Measurements from ENCODE around the gene ZFYVE27. TPM values are rescaled to one million over a fixed set of nuclear protein-coding genes. Genes with fewer than 3 reads are reported as not detected.

ZFYVE27 gene
- total and polyA plus RNA-seq, 2 of the 4 experiments (the other 2 are of a cell fraction), result 13.1 to 22.2 TPM

DNA sequence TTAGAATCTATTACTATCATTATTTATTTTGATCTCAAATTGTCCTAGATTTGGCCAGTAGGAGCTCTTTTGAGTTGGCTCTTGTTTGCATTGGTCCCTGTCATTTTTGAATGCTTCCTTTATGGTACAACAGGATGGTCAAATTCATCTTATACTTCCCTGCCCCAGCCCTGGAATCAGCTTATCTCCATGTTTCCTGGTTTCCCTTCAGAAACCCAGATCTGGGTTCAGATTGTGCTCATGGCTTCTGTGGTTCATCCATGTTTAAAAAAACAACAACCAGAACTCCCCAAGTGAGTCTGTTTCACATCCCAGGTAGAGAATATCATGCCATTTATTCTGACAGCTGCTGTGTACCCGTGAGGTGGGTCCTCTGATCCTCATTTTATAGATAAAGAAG, 10.6 kb downstream of the ZFYVE27 start:
- dilution Hi-C loops (cut with HindIII; ENCODE audit: low sequenced_read_pairs, unreplicated experiment), result no loop called here
- Histone ChIP-seq H2BK5ac (ENCODE audit: low read depth, low read length, poor library complexity, severe bottlenecking) (no peak overlapping the region), H2AFZ (replicated peaks; ENCODE audit: low read length, poor library complexity) (no peak overlapping the region), H3K9me3 (ENCODE audit: control insufficient read depth, insufficient read depth, low read length) (no peaks in the 10 kb centered on the region), H3K4me3 (ENCODE audit: insufficient read depth, low read depth, low read length) (no peak overlapping the region), H3K27ac (ENCODE audit: insufficient read depth, low read length) (no peak overlapping the region), H3K27me3 (ENCODE audit: control insufficient read depth, insufficient read depth, low read length) (no peaks in the 10 kb centered on the region), H2AK5ac (ENCODE audit: low read depth, low read length) (no peak overlapping the region), H2BK120ac (ENCODE audit: low read depth, low read length) (no peak overlapping the region), H3K23ac (ENCODE audit: low read depth, low read length) (no peak overlapping the region), H3K9ac (ENCODE audit: low read depth, low read length) (no peak overlapping the region), H3K79me1 (ENCODE audit: low read depth in 1 of 2, low read length in 2 of 2) (peaks cover 24 to 40% of the 10 kb centered on the region in 2 experiments; a peak in 3 of 4 replicates), H4K91ac (ENCODE audit: insufficient read depth, low read depth, low read length) (no peak overlapping the region), H4K8ac (ENCODE audit: low read depth in 2 of 2, low read length in 2 of 2) (no peak overlapping the region), H4K20me1 (ENCODE audit: insufficient read depth, low read length) (peaks cover 7% of the 10 kb centered on the region), H2BK20ac (ENCODE audit: low read depth, low read length) (no peak overlapping the region), H3K9me1 (ENCODE audit: insufficient read depth, low read length) (peaks cover 7% of the 10 kb centered on the region; the same call in 1 of the 2 replicates), H3K14ac (replicated peaks; ENCODE audit: low read depth, low read length) (no peak overlapping the region), H2AK9ac (replicated peaks; ENCODE audit: low read depth, low read length, poor library complexity) (no peak overlapping the region), H3K18ac (ENCODE audit: low read depth, low read length) (no peak overlapping the region), H3K4ac (ENCODE audit: low read depth, low read length) (no peak overlapping the region), H2BK15ac (ENCODE audit: low read depth, low read length) (no peak overlapping the region), H3K4me1 (ENCODE audit: control insufficient read depth, insufficient read depth, low read length) (peaks cover 2% of the 10 kb centered on the region), H3K56ac (ENCODE audit: extremely low read depth, insufficient read depth, low read length) (no peak overlapping the region), H4K5ac (ENCODE audit: low read depth, low read length) (no peak overlapping the region), H3K36me3 (ENCODE audit: control insufficient read depth, insufficient read depth, low read length) (peaks cover 65% of the 10 kb centered on the region), H3K4me2 (ENCODE audit: low read depth, low read length) (no peak overlapping the region)
- TF ChIP-seq MXI1 (IDR thresholded peaks at IDR 0.05; ENCODE audit: borderline replicate concordance, low read depth, low read length) (no peak), MAFK (IDR thresholded peaks at IDR 0.05; ENCODE audit: low read depth, low read length) (no peak), CHD1 (IDR thresholded peaks at IDR 0.05; ENCODE audit: low read depth, low read length) (no peak), POLR2A (IDR thresholded peaks at IDR 0.05; ENCODE audit: low read depth, low read length) (no peak), RCOR1 (IDR thresholded peaks at IDR 0.05; ENCODE audit: insufficient replicate concordance, low read length) (no peak), MAZ (IDR thresholded peaks at IDR 0.05; ENCODE audit: borderline replicate concordance, low read depth, low read length) (no peak), BHLHE40 (IDR thresholded peaks at IDR 0.05; ENCODE audit: low read depth, low read length) (no peak), CEBPB (IDR thresholded peaks at IDR 0.05; ENCODE audit: low read depth, low read length) (no peak), SMC3 (IDR thresholded peaks at IDR 0.05; ENCODE audit: low read depth, low read length) (no peak), RFX5 (IDR thresholded peaks at IDR 0.05; ENCODE audit: low read depth, low read length) (no peak), RAD21 (IDR thresholded peaks at IDR 0.05; ENCODE audit: low read length) (no peak), FOS (IDR thresholded peaks at IDR 0.05; ENCODE audit: low read depth, low read length) (no peak), NFE2L2 (IDR thresholded peaks at IDR 0.05; ENCODE audit: low read depth, low read length) (no peak)
- TF ChIP-seq, protein P1, sequence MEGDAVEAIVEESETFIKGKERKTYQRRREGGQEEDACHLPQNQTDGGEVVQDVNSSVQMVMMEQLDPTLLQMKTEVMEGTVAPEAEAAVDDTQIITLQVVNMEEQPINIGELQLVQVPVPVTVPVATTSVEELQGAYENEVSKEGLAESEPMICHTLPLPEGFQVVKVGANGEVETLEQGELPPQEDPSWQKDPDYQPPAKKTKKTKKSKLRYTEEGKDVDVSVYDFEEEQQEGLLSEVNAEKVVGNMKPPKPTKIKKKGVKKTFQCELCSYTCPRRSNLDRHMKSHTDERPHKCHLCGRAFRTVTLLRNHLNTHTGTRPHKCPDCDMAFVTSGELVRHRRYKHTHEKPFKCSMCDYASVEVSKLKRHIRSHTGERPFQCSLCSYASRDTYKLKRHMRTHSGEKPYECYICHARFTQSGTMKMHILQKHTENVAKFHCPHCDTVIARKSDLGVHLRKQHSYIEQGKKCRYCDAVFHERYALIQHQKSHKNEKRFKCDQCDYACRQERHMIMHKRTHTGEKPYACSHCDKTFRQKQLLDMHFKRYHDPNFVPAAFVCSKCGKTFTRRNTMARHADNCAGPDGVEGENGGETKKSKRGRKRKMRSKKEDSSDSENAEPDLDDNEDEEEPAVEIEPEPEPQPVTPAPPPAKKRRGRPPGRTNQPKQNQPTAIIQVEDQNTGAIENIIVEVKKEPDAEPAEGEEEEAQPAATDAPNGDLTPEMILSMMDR (conservative IDR thresholded peaks at IDR 0.05; ENCODE audit: low read depth, low read length), result no peak
- TF ChIP-seq, protein P2, sequence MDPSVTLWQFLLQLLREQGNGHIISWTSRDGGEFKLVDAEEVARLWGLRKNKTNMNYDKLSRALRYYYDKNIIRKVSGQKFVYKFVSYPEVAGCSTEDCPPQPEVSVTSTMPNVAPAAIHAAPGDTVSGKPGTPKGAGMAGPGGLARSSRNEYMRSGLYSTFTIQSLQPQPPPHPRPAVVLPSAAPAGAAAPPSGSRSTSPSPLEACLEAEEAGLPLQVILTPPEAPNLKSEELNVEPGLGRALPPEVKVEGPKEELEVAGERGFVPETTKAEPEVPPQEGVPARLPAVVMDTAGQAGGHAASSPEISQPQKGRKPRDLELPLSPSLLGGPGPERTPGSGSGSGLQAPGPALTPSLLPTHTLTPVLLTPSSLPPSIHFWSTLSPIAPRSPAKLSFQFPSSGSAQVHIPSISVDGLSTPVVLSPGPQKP (IDR thresholded peaks at IDR 0.05; ENCODE audit: borderline replicate concordance, low read depth, low read length), result no peak
- TF ChIP-seq, protein P3, sequence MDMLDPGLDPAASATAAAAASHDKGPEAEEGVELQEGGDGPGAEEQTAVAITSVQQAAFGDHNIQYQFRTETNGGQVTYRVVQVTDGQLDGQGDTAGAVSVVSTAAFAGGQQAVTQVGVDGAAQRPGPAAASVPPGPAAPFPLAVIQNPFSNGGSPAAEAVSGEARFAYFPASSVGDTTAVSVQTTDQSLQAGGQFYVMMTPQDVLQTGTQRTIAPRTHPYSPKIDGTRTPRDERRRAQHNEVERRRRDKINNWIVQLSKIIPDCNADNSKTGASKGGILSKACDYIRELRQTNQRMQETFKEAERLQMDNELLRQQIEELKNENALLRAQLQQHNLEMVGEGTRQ (IDR thresholded peaks at IDR 0.05; ENCODE audit: low read depth, low read length), result no peak
- no TSS peak for BruUV-seq (replicated peaks)
- ChIA-PET POLR2A (ENCODE audit: unreplicated experiment) (no interaction called here), CTCF (interaction anchor here (1.2 kb wide), 1 partner anchor 38 kb away, joined by 3 read pairs; no protein-coding TSS in a partner anchor)
- intact Hi-C loops (cut with micrococcal nuclease), result no loop called here
- in situ Hi-C loops (cut with MboI; ENCODE audit: low sequenced_read_pairs), result no loop called here
- ATAC-seq (ENCODE audit: low read depth), result no peak
- no CpG with 5 or more reads among the region's 1 CpG for WGBS, 2 experiments (ENCODE audit: extremely low coverage in 2 of 2, insufficient read length in 1 of 2)
- no peak for DNase-seq

Measured in IMR-90 (cell line).